Stimulated activated CD4-positive, alpha-beta T cell treated with anti-CD3 and anti-CD28 coated beads, Interleukin-1b, Interleukin-23, amount 100 ng/mL, for 24 hours (primary cell): ENCODE results near the gene EFCAB5.
"Not testable (repeated sequence)": the region's sequence is repeated elsewhere in the genome, so short reads cannot be mapped to it uniquely, and the experiment has no call there.

ENCODE experiments used
- DNase-seq, 4 experiments: peaks; one replicate each; pipeline ENCODE4 v3.0.0-alpha.2; 2020; ENCODE audit warnings: low read depth in 4 of 4, low spot score in 1 of 4

EFCAB5 gene

DNA sequence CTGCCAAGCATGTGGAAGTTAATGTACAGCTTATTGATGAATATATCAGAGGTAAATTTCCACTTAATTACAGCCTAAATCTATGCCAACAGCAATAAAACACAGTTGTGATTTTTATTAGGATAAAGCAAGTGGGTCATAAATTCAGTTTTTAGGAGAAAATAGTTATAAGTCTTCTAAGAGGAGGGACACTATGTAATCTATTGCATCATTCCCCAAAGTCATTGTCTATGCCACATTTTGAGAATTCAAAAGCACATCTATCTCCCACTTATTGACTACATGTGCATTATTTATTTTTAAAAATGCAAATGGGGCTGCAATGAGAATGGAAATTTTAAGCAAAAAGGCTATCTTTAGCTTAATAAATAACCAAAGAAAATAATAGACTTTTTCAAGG, 151.5 kb downstream of the EFCAB5 start:
- no peak for DNase-seq

DNA sequence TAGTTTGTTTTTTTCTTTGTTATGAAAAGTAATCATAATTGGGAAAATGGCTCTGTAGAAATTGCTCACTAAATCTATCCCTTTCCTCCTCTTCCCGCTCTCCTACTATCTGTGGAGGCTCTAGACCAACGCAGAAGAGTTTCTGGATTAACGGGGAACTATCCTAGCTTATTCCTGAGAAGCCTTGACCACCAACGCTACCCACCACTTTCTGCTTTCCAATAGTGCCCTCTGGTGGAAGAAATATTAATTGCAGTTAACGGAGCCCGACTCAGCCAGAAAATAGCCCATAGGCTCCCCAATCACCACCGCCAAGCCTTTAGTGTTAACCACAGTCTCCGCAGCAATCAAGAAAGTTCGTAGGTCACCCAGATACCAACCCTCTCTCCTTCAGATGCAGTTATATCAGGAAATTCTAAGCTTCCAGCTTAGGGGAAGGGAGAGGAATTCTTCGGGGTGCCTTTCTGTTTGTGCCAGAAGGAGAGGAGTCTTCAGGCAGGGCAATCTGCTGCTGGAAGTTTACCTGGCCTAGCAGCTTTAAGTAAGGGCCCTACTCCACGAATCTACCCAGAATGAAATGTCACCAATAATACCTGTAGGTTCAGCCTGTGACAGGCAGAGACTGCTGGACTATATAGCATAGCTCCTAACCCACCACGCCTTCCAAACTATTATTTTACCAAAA, 152.2 kb downstream of the EFCAB5 start:
- peak in 3 of 4 experiments; percentile 14 to 30 (median 28) for DNase-seq

DNA sequence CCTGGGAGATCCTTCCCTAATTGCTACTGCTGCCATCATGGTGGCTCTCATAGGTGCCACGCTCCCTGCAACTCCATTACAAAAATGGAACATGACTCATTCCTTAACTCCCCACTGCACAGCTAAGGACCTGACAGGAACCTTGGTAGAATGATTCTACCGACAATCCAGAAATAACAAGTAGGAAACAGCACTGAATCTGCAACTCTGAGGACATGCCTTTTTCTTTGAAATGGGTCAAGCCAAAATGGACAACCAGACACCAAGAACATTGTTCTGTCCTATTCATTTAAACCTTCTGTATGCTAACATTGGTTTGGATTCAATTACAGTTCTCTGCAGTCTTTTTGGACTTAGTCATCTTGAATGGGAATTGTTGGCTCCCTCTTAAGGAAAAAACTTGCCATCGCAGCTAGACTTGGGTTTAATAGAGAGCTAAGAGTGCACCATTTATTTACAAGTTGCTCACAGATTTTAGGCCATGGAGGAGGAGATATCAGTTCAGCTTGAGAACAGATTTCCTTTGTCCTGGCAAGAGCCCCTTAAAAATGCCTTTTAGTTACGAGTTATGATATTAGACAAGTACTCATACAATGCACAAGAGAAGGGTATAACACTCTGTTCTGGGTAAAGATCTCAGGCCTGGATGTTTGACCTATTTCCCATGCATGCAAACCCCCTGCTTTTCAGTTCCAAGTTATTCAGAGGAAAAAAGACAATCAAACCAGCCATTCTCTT, 154.2 kb downstream of the EFCAB5 start:
- no peak for DNase-seq

DNA sequence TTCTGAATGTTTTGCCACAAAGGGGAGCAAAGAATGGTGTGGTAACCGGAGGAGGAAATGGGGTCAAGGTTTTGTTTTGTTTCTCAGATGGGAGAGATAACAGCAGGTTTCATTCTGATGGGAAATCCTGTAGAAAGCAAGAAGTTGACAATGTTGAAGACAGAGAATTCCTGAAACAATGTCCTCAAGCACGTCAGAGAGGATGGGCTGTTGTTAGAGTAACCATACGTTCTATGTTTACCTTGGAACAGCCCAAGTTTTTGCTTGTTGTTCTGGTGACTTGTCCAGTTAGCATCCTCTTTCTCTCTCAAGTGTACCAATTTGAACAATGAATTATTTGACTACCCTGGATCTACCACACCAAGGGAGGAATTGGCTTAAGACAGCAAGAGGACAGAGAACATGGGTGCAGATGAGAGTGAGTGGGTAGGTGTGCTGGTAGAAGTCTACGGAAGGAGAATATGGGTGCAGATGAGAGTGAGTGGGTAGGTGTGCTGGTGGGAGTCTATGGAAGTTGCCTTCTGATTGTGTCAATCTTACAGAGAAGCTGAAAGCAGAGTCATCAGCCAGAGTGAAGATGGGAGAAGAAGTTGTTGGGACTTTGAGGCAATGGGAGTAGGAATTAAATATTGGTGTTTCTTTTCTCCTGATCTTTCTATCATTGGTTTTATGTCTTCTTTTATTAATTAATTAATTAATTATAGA, 160.4 kb downstream of the EFCAB5 start:
- DNase-seq: no peak

DNA sequence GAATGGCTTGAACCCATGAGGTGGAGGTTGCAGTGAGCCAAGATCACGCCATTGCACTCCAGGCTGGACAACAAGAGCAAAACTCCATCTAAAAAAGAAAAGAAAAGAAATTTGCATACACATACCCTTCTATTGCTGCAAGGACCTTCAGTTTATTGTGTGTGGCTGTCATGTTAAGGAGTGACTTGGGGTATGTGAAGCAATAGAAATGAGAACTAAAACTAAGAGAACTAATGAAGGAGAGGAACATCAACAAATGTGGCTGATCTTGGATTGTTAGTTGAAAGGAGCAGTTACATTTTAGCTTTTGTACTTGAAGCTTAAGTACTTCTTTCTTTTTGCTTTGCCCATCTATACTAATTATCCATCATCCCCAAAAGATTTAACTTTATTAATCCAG, 162.5 kb downstream of the EFCAB5 start:
- DNase-seq: no peak

DNA sequence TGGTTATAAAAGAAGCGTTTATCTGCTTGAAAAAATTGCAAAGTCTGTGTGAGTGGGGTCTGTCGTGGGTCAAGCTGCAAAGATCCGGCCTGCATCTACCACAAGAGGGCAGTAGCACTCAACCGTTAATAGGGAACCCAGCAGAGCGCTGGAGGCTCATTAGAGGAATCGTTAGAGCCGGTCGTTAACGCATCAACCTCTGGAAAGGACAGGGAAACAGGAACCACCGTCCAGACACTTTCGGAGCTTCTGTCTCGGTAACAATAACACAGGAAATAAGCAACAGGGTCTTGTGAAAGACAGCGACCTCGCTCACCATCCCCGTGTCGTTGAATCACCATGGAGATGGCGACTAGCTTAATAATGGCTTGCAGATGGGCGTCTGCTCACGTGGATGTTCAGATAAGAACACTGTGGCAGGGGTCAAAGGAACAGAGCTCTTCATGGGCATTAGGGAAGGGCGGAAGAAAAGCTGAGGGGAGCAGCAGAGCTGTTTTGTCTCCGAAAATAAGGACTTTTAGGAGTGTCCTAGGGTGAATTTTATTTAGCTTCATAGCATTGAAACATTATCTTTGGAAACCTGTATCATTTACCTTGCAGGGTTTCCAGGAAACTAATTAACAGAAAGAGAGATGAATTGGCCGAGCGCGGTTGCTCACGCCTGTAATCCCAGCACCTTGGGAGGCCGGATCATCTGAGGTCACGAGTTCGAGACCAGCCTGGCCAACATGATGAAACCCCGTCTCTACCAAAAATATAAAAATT, 163.3 kb downstream of the EFCAB5 start:
- DNase-seq: peak; percentile 42 to 53 (median 49)

DNA sequence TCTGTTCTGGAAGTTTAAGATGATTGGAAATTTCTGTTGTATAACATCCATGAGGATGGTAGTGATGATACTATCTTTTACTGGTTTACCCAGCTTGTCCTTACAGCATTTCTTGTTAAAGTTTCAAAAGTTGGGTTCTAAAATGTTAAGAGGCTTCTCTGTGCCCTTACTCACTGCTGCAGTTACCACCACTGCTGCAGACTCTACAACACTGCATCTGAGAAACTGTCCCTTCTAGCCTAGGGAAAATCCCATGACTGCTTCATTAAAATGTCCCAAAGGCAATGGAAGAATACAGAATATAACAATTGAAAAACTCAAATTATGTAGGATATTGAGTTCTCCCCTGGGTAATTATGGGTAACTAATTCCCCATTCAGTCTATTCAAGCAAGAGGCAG, 171.4 kb downstream of the EFCAB5 start:
- DNase-seq: no peak

DNA sequence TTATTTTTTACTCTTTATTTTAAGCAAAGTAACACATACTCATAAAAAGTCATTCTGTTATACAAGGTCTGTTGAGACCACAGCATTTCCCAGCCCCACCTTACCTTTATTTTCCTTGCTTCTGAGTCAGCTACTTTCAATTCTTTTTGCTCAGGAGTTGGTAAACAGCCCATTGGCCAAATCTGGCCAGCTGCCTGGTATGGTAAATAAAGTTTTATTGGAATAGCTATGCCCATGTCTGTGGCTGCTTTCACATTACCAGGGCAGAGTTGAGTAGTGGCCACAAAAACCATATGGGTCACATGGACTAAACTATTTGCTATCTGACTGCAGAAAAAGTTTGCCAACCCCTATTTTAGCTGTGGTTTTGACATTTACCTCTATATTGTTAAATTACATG, 171.8 kb downstream of the EFCAB5 start:
- DNase-seq: no peak

DNA sequence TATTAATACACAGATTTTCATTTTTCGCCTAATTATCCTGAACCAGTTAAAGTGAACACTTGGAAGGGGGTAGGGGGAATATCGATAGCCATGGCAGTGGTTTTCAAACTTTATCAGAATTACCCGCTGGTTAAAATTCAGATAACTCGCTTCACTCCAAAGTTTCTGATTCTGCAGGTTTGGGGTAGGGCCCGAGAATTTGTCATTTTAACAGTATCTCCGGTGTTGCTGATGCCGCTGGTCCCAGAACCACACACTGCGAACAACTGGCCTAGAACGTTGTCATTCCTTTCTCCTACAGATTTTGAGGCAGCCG, 174.9 kb downstream of the EFCAB5 start:
- DNase-seq: no peak

DNA sequence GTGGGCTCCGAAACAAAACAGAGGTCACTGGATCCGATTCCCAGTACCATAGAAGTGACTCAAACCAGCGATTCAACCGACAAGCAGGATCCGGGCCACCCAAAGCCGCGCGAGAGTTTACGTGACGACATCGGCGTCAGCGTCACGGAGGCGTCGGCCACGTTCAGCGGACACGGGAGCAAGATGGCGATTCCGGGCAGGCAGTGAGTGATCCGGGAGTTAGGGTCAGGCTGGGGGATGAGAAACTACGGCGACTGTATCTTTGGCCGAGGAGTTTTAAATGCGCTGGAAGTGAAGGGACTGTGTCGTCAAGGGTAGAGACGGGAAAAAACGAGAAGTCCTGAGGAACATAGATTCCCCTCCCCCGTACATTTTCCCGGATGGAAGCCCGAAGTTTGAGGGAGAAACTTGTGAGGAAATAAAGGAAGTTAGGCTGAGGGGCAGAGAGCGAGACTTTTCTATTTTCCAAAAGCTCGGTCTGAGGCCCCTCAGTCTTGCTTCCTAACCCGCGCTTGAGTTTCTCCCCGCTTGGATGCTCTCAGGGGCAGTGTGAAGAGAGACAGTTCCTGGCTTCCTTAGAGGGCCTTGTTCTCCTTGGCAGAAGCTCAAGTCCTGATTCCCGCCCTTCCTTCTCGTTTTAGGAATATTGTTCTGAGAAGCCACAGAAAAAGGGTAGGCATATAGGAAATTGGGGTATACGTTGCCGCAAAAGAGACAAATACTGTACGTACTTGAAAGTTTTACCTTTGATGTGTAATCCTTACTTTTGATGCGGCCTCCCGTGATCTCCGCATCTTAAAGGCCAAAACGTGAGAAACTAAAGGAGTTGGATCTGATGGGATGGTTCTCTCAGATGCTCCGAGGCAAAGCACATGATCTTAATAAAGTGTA, 175.5 kb downstream of the EFCAB5 start, which contains the start of gene NSRP1:
Gene NSRP1, plus strand, starts transcription at position 156 of the 891 bp plus-strand sequence. Its CDS starts 28 bp downstream, at position 184.
- peak; percentile 86 to 92 (median 89) for DNase-seq

DNA sequence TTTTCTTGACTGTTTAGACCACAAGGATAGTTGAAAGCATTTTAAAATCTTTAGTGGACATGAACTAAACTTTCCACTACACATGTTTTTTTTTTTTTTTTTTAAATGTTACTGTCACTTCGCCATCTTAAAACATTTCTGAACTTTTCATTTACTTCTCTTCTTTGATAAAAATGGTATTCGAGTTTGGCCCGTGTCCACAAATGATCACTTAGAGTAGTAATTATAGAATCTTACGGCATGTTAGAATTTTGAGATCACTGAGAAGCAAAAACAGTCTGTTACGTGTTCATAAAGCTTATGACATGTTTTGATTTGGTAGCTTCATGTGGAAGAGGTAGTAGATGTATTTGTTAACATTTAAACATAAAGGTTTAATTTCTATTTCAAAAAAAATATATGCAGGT, 176.2 kb downstream of the EFCAB5 start:
- DNase-seq: no peak

DNA sequence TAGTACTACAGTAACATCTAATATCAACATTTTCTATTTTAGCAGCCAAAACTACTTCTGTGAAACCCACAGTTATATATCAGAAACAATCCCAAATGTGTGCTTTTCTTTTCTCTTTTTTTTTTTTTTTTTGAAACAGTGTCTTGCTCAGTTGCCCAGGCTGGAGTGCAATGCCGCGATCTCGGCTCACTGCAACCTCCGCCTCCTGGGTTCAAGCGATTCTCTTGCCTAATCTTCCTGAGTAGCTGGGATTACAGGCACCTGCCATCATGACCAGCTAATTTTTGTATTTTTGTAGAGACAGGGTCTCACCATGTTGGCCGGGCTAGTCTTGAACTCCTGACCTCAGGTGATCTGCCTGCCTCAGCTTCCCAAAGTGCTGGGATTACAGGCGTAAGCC, 177.2 kb downstream of the EFCAB5 start:
- not testable (repeated sequence) for DNase-seq

DNA sequence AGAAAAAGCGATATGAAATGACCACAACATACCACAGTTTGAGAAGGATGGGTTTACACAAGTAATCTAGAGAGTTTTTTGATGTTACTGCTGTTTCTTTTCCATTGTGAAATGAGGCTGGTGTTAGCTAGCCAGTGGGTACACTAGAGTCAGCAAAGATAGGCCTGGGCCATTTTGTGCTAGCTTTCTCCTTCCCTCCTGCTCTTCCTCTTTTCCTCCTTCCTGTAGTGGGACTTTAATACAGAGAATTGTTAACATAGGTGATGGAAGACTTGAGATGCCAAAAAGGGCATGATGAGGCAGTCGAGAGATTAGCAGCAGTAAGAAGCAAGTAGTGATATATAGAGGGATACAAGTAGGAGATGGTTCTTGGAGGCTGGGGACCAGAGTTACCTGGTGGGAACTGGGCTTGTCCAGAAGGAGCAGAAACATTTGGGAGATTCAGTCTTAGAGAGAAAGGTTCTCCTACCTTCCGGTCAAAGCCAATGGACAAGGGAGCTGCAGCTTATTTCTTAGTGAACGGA, 182.9 kb downstream of the EFCAB5 start:
- DNase-seq: no peak

DNA sequence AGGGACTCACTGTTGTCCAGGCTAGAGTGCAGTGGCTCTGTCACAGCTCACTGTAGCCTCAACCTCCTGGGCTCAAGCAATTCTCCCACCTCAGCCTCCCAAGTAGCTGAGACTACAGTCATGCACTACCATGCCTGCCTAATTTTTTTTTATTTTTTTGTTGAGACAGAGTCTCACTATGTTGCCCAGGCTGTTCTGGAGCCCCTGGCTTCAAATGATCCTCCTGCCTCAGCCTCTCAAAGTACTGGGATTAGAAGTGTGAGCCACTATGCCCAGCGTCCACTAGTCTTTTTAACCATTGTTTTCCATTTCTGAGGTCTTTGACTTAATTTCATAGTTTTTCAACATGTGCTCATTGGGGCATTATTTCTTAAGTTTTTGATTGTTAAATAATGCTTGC, 188.7 kb downstream of the EFCAB5 start:
- DNase-seq: no peak

DNA sequence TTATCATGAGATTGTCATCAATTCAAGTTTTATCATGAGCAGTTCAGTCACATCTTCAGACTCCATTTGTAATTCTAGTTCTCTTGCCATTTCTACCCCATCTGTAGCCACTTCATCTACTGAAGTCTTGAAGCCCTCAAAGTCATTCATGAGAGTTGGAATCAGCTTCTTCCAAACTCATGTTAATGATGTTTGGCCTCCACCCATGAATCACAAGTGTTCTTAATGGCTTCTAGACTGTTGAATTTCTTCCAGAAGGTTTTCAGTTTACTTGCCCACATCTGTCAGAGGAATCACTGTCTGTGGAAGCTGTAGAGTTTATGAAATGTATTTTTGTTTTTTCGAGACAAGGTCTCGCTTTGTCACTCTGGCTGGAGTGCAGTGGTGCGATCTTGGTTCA, 191.2 kb downstream of the EFCAB5 start:
- no peak for DNase-seq

DNA sequence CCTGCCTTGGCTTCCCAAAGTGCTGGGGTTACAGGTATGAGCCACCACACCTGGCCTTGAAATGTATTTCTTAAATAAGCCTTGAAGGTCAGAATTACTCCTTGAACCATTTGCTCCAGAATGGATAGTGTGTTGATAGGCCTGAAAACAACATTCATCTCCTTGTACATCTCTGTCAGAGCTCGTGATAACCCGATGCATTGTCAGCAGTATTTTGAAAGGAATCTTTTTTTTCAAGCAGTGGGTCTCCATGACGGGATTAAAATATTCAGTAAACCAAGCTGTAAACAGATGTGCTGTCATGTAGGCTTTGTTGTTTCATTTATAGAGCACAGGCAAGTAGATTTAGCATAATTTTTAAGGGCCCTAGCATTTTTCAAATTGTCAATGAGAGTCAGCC, 191.8 kb downstream of the EFCAB5 start:
- DNase-seq: no peak

DNA sequence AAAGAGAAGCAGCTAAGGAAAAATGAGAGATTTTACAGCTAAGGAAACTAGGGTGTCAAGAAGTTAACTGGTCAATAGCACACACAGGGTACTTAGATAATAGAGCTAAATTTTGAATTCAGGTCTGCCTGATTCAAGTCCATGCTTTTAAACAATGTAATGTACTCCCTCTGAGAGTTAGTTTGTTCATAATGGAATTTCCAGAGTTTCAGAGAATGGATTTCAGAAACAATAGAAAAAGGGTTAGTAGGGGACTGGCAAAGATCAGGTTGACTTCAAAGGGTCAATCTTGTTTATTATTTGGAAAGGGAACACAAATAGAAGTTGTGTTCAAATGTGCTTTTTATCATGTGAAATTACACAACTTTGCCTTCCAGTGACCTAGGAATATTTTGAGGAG, 193.1 kb downstream of the EFCAB5 start:
- no peak for DNase-seq

DNA sequence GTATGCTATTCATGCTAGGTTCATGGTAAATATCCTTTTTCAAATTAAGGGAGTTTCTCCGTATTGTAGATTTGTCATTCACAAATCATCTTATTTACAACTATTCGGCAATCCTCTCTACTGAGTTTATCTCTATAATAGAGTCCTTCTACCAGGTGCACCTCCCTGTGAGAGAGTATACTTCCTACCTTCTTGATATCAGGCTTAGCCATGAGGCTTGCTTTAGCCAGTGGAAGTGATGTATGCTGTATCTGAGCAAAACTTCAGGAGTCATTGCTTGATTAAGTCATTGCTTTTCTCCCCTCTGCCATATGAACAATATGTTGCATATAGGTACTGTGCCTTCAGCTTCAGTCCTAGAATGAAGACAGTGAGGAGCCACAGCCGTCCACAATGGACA, 195.7 kb downstream of the EFCAB5 start:
- no peak for DNase-seq

DNA sequence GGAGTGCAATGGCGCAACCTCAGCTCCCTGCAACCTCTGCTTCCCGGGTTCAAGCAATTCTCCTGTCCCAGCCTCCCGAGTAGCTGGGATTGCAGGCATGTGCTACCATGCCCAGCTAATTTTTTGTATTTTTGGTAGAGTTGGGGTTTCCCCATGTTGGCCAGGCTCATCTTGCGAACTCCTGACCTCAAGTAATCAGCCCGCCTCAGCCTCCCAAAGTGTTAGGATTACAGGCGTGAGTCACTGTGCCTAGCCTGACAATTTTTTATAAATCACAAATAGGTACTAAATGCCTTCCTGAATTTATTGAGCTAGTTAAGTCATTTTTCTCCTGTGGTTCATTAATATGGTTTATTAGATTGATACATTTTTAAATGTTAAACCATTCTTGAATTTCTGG, 206.4 kb downstream of the EFCAB5 start:
- DNase-seq: peak in 1 of 4 experiments; percentile 11

DNA sequence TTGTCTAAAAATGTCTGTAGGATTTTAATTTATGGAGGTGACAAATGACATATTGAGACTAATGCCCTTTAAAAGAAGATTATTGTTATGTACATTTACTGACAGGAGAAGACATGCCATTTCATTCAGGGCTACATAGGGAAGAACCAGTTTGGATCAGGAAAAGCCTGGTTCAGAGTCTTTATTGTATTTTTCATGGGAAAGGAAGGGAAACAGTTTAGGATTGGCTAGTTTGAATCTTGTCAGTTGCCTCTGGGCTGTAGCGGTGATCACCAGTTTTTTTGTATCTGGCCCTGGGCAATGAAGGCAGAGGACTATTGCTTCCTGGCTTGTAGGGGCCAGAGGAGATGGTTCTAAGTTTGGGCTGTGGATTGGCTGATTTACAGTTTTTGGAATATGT, 206.9 kb downstream of the EFCAB5 start:
- no peak for DNase-seq
